A549 treated with AZD2906 at 1 μM for 4 hours (cell line): ENCODE data around the gene LRFN5. TPM values are rescaled to one million over a fixed set of nuclear protein-coding genes. Genes with fewer than 3 reads are reported as not detected.

ENCODE experiments used
- total RNA-seq: library from RNA; stranded (reverse); fragments of 200-300 nt; extraction: Qiagen RNA extraction; gene quantifications from 5 replicates; pipeline ENCODE4 v1.2.3, GENCODE V29; 2022

LRFN5 gene
- not detected in 5 replicates for total RNA-seq

GRCh38 chr14:41606532-41607303 is at the start of gene LRFN5:
Gene LRFN5 (plus strand): TSS chr14:41606876.

